Measurements from ENCODE around the gene SUSD1. TPM values are rescaled to one million over a fixed set of nuclear protein-coding genes. Genes with fewer than 3 reads are reported as not detected.

SUSD1 gene
- total and polyA plus RNA-seq, 9 of the 15 experiments (the other 6 are each of a cell fraction or from before 2014, with no cell fraction given): 10.9 to 44.4 (median 36.1) TPM

GRCh38 chr9:112118009-112118408, 57.1 kb downstream of the SUSD1 start:
- Histone ChIP-seq H3K4me1 (replicated peaks in 1 of 2; ENCODE audit: control insufficient read depth in 2 of 2, insufficient read depth in 2 of 2, low read length in 2 of 2) (no peaks in the 10 kb centered on the region), H3K36me3 (ENCODE audit: control insufficient read depth, insufficient read depth, low read length) (peaks cover 79% of the 10 kb centered on the region), H3K9me3 (replicated peaks; ENCODE audit: control insufficient read depth, insufficient read depth, low read depth, low read length) (no peaks in the 10 kb centered on the region), H3K9me1 (ENCODE audit: control insufficient read depth, insufficient read depth, low read length) (no peaks in the 10 kb centered on the region), H4K20me1 (replicated peaks; ENCODE audit: control insufficient read depth, insufficient read depth, low read length) (no peaks in the 10 kb centered on the region), H3K79me2 (ENCODE audit: control insufficient read depth, insufficient read depth, low read length) (no peaks in the 10 kb centered on the region), H3K27ac (ENCODE audit: extremely low read depth, low read depth, low read length) (no peak overlapping the region), H3K9ac (ENCODE audit: insufficient read depth in 1 of 2, low read depth in 2 of 2, low read length in 2 of 2) (no peak overlapping the region), H2AFZ (ENCODE audit: low read depth, low read length) (no peak overlapping the region), H3K27me3 (ENCODE audit: control insufficient read depth in 2 of 2, insufficient read depth in 2 of 2, low read length in 2 of 2) (no peaks in the 10 kb centered on the region), H3K4me3 (no peak overlapping the region), H3K4me2 (ENCODE audit: insufficient read depth, low read length) (no peak overlapping the region)
- FAIRE-seq (peak; percentile 32), ATAC-seq (no peak), DNase-seq (ENCODE audit: extremely low read depth in 1 of 4, low spot score in 3 of 4) (no peak)
- in situ Hi-C loops (cut with MboI): no loop called here
- intact Hi-C loops (cut with micrococcal nuclease): no loop called here
- CTCF ChIA-PET (ENCODE audit: low intra/inter-chr PET ratio): no interaction called here
- BruUV-seq (replicated peaks): no TSS peak
- WGBS (ENCODE audit: insufficient coverage, low coverage, missing lambda C conversion rate): 88% methylated on average over 1 of the region's 1 CpG
- POLR2A ChIA-PET: no interaction called here
- TF ChIP-seq PKNOX1 (IDR thresholded peaks at IDR 0.05) (no peak), CBFA2T2 (conservative IDR thresholded peaks at IDR 0.05) (no peak), BMI1 (IDR thresholded peaks at IDR 0.05; ENCODE audit: low read length) (no peak), ZNF785 (CRISPR knock-in tag; IDR thresholded peaks at IDR 0.05) (no peak), POLR2AphosphoS2 (IDR thresholded peaks at IDR 0.05; ENCODE audit: low read length) (no peak), SIRT6 (IDR thresholded peaks at IDR 0.05; ENCODE audit: low read depth, low read length) (no peak), FOXJ2 (tag; IDR thresholded peaks at IDR 0.05) (no peak), ELK1 (CRISPR knock-in tag; IDR thresholded peaks at IDR 0.05) (no peak), CREBBP (IDR thresholded peaks at IDR 0.05; ENCODE audit: low read depth, low read length) (no peak), HDAC6 (IDR thresholded peaks at IDR 0.05; ENCODE audit: low read depth, low read length) (no peak), ZNF280B (CRISPR knock-in tag; IDR thresholded peaks at IDR 0.05) (no peak), HMG20A (CRISPR knock-in tag; conservative IDR thresholded peaks at IDR 0.05) (no peak), PRPF4 (IDR thresholded peaks at IDR 0.05; ENCODE audit: insufficient read depth, low read depth, low read length, poor library complexity, severe bottlenecking) (no peak), ZNF609 (CRISPR knock-in tag; IDR thresholded peaks at IDR 0.05; ENCODE audit: borderline replicate concordance) (no peak), PYGO2 (tag; IDR thresholded peaks at IDR 0.05) (no peak), ZNF253 (CRISPR knock-in tag; conservative IDR thresholded peaks at IDR 0.05) (no peak)

Data from K562 (cell line).